Vagina (tissue), 2 donors: ENCODE measurements around the gene RECK. TPM values are rescaled to one million over a fixed set of nuclear protein-coding genes. Genes with fewer than 3 reads are reported as not detected.
"Not testable (repeated sequence)": the region's sequence is repeated elsewhere in the genome, so short reads cannot be mapped to it uniquely, and the experiment has no call there.

Source experiments
- DNase-seq, 2 donors: peaks; one replicate each; pipeline ENCODE4 v3.0.0-alpha.2; 2017; ENCODE audit errors: extremely low spot score in 2 of 2
- H3K27ac ChIP-seq: fragments of 200-600 bp; sonication (generic); one replicate; pipeline ENCODE4 v1.5.1; 2019
- H3K27me3 ChIP-seq: fragments of 200-600 bp; sonication (generic); one replicate; pipeline ENCODE4 v1.5.1; 2019
- H3K36me3 ChIP-seq, 2 donors: fragments of 200-600 bp; sonication (generic); one replicate each; pipeline ENCODE4 v1.5.1; 2017 to 2019
- H3K4me1 ChIP-seq: fragments of 200-600 bp; sonication (generic); one replicate; pipeline ENCODE4 v1.5.1; 2019
- H3K4me3 ChIP-seq, 2 donors: fragments of 200-600 bp; sonication (generic); 1 replicate in 1 of 2; 2 replicates in 1 of 2; pipeline ENCODE4 v1.5.1; 2016 to 2019
- H3K9me3 ChIP-seq: fragments of 200-600 bp; sonication (generic); one replicate; pipeline ENCODE4 v1.5.1; 2019
- CTCF ChIP-seq, 3 experiments: fragments of 450-650 bp in 2 of 3; fragments of 200-600 bp in 1 of 3; sonication (generic) in 1 of 3; IDR thresholded peaks; one replicate each; pipeline ENCODE4 v1.5.1; 2017 to 2019; ENCODE audit warnings: antibody characterized with exemption in 3 of 3, mild to moderate bottlenecking in 2 of 3, moderate library complexity in 2 of 3
- POLR2A ChIP-seq, 2 donors: fragments of 450-650 bp; IDR thresholded peaks; one replicate each; pipeline ENCODE4 v1.6.1; 2017; ENCODE audit warnings: antibody characterized with exemption in 2 of 2, mild to moderate bottlenecking in 2 of 2, moderate library complexity in 2 of 2
- POLR2AphosphoS5 ChIP-seq, 2 donors: sonication (generic); formaldehyde crosslinking; IDR thresholded peaks; one replicate each; pipeline ENCODE4 v1.9.0; 2017; ENCODE audit warnings: antibody characterized with exemption in 2 of 2, mild to moderate bottlenecking in 2 of 2, low read depth in 1 of 2; ENCODE audit not compliant: insufficient read depth in 1 of 2
- intact Hi-C: fragments of 100-400 bp; cut with DNase I; formaldehyde crosslinking; loops from one replicate; pipeline ENCODE4 v1.15.1; 2023
- total RNA-seq: library from RNA; depleted of rRNA; stranded (reverse); fragments of >200 nt; gene quantifications from one replicate; pipeline ENCODE4 v1.2.3, GENCODE V29; 2016

RECK gene
- total RNA-seq, 1 donor from 2014 or later, result 15.5 TPM

GRCh38 chr9:36126016-36126730 lies 89.5 kb downstream of the RECK start:
- H3K36me3 ChIP-seq, result peaks cover 0 to 4% of the 10 kb centered on the region in 2 donors
- TF ChIP-seq POLR2AphosphoS5 (IDR thresholded peaks at IDR 0.05; ENCODE audit: insufficient read depth in 1 of 2, low read depth in 1 of 2) (no peak), POLR2A (IDR thresholded peaks at IDR 0.05) (no peak), CTCF (IDR thresholded peaks at IDR 0.05) (no peak)
- no peaks in the 10 kb centered on the region for H3K4me1 ChIP-seq
- no peaks in the 10 kb centered on the region for H3K27me3 ChIP-seq
- DNase-seq, result no peak
- no peak overlapping the region for H3K27ac ChIP-seq
- no peak overlapping the region for H3K4me3 ChIP-seq
- intact Hi-C loops, result loop anchor here (5.0 kb wide), 2 partner anchors 46 to 211 kb away; no protein-coding TSS in a partner anchor
- no peaks in the 10 kb centered on the region for H3K9me3 ChIP-seq

GRCh38 chr9:36127652-36128244 lies 91.0 kb downstream of the RECK start:
- Histone ChIP-seq H3K4me3 (no peak overlapping the region), H3K36me3 (peaks cover 0 to 4% of the 10 kb centered on the region in 2 donors), H3K9me3 (no peaks in the 10 kb centered on the region), H3K27me3 (no peaks in the 10 kb centered on the region), H3K4me1 (no peaks in the 10 kb centered on the region), H3K27ac (no peak overlapping the region)
- DNase-seq, result no peak
- no peak for TF ChIP-seq CTCF (IDR thresholded peaks at IDR 0.05)
- no peak for TF ChIP-seq POLR2AphosphoS5 (IDR thresholded peaks at IDR 0.05; ENCODE audit: insufficient read depth in 1 of 2, low read depth in 1 of 2)
- no peak for TF ChIP-seq POLR2A (IDR thresholded peaks at IDR 0.05)
- intact Hi-C loops, result loop anchor here (5.0 kb wide), 2 partner anchors 45 to 210 kb away; no protein-coding TSS in a partner anchor

- DNase-seq, result no peak
- no peaks in the 10 kb centered on the region for H3K4me1 ChIP-seq
- intact Hi-C loops, result loop anchor here (5.0 kb wide), 2 partner anchors 44 to 209 kb away; no protein-coding TSS in a partner anchor
These were observed 91.6 kb downstream of the RECK start for GRCh38 chr9:36128349-36128748.

GRCh38 chr9:36129139-36129538 lies 92.4 kb downstream of the RECK start:
- TF ChIP-seq POLR2AphosphoS5 (IDR thresholded peaks at IDR 0.05; ENCODE audit: insufficient read depth in 1 of 2, low read depth in 1 of 2), result no peak
- TF ChIP-seq POLR2A (IDR thresholded peaks at IDR 0.05), result no peak
- no peak for TF ChIP-seq CTCF (IDR thresholded peaks at IDR 0.05)
- H3K36me3 ChIP-seq, result no peaks in the 10 kb centered on the region
- H3K4me3 ChIP-seq, result no peak overlapping the region
- no peak overlapping the region for H3K27ac ChIP-seq
- H3K27me3 ChIP-seq, result no peaks in the 10 kb centered on the region
- H3K9me3 ChIP-seq, result no peaks in the 10 kb centered on the region
- intact Hi-C loops, result loop anchor here (5.0 kb wide), 2 partner anchors 43 to 208 kb away; no protein-coding TSS in a partner anchor
- DNase-seq, result no peak
- H3K4me1 ChIP-seq, result no peaks in the 10 kb centered on the region

More at GRCh38 chr9:36128349-36128748, 91.6 kb downstream of the RECK start:
- Histone ChIP-seq H3K27ac (no peak overlapping the region), H3K9me3 (no peaks in the 10 kb centered on the region), H3K36me3 (no peaks in the 10 kb centered on the region), H3K4me3 (no peak overlapping the region), H3K27me3 (no peaks in the 10 kb centered on the region)
- TF ChIP-seq CTCF (IDR thresholded peaks at IDR 0.05) (no peak), POLR2A (IDR thresholded peaks at IDR 0.05) (no peak), POLR2AphosphoS5 (IDR thresholded peaks at IDR 0.05; ENCODE audit: insufficient read depth in 1 of 2, low read depth in 1 of 2) (no peak)

- intact Hi-C loops, result not testable (repeated sequence)
These were observed 95.0 kb downstream of the RECK start for GRCh38 chr9:36131666-36132065.

More at GRCh38 chr9:36131666-36132065, 95.0 kb downstream of the RECK start:
- H3K4me3 ChIP-seq, DNase-seq, H3K27me3 ChIP-seq, H3K36me3 ChIP-seq, H3K9me3 ChIP-seq, H3K4me1 ChIP-seq, H3K27ac ChIP-seq: not testable (repeated sequence)
